Epithelial cell of proximal tubule (primary cell): ENCODE data around the gene DAO. TPM values are rescaled to one million over a fixed set of nuclear protein-coding genes. Genes with fewer than 3 reads are reported as not detected.

ENCODE experiments used
- DNase-seq: peaks from one replicate; pipeline ENCODE4 v3.0.0-alpha.2; 2011; ENCODE audit warnings: low read depth
- H3K4me3 ChIP-seq: 2 replicates; pipeline ENCODE4 v1.5.1; 2011; ENCODE audit warnings: low read depth, mild to moderate bottlenecking, low read length
- CTCF ChIP-seq: conservative IDR thresholded peaks from 2 replicates; pipeline ENCODE4 v1.5.1; 2012; ENCODE audit warnings: low read depth, mild to moderate bottlenecking, low read length
- total RNA-seq: library from RNA; depleted of rRNA; stranded (reverse); fragments of >200 nt; gene quantifications from 2 replicates; pipeline ENCODE4 v1.2.3, GENCODE V29; 2015

The DAO gene
- total RNA-seq, 1 donor from 2014 or later: not detected

GRCh38 chr12:108949976-108950375 is 70.1 kb downstream of the DAO start:
- no peak for DNase-seq
- no peak overlapping the region for H3K4me3 ChIP-seq
- no peak for TF ChIP-seq CTCF

Other genes with a start within 250 kb of the DAO start
- 0.46 and 1.0 TPM in 2 replicates for gene SELPLG, start 246.2 kb upstream of the DAO start, total RNA-seq
- gene CORO1C, start 148.6 kb upstream of the DAO start, total RNA-seq: 152 and 157 TPM in 2 replicates
- gene SSH1, start 22.5 kb upstream of the DAO start, total RNA-seq: 12.0 and 16.0 TPM in 2 replicates
- not detected in 2 replicates for gene SVOP, start 141.0 kb downstream of the DAO start, total RNA-seq
- 6.1 and 13.0 TPM in 2 replicates for gene USP30, start 172.5 kb downstream of the DAO start, total RNA-seq
- 10.8 and 24.1 TPM in 2 replicates for gene ALKBH2, start 213.4 kb downstream of the DAO start, total RNA-seq
- gene UNG, start 217.5 kb downstream of the DAO start, total RNA-seq: 101 and 118 TPM in 2 replicates
- 1.3 and 26.5 TPM in 2 replicates for gene ACACB, start 236.5 kb downstream of the DAO start, total RNA-seq